ENCODE measurements around the gene LRRC40. TPM values are rescaled to one million over a fixed set of nuclear protein-coding genes. Genes with fewer than 3 reads are reported as not detected.

Gene LRRC40
- total RNA-seq, 1 donor from 2014 or later = 20.3 TPM

DNA sequence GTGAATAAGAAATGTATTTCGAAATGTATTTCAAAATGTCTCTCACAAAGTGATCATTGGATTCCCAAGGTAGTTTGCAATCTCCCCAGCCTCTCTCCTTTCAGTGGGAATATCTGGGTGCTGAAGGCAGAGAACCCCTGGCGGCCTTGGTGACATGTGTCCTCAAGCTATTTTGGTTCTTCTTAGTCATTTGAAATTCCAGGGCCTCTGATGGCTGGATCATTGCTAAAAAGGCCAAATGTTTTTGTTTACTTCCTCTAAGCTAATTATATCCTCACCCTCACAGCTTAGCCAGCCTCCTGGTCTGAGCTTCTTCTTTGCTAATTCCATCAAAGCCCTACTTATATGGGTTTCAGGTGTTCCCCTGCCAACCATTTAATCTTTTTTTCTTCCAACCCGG lies 71.2 kb downstream of the LRRC40 start:
- intact Hi-C loops (cut with micrococcal nuclease) = loop anchor here (5.0 kb wide), 2 partner anchors 278 to 913 kb away; partner anchors contain the start of genes CTH and PTGER3

DNA sequence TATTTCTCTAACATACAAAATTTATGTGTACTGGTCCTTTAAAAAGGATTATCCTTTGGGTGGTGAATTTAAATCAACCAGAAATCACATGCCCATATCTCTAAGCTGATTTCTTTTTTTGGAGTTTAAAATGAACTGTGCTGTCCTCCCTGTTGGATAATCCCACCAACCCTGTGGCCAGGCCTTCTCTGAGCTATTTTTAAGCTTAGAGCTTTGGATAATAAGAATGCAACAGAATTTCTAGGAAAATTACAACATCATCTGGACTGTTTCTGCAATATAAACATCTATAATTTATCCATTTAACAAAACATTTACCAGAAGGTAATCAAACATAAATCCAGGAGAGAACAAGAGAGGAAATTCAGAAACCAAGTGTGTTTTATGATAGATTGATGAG lies 88.3 kb downstream of the LRRC40 start:
- intact Hi-C loops (cut with micrococcal nuclease) = no loop called here

DNA sequence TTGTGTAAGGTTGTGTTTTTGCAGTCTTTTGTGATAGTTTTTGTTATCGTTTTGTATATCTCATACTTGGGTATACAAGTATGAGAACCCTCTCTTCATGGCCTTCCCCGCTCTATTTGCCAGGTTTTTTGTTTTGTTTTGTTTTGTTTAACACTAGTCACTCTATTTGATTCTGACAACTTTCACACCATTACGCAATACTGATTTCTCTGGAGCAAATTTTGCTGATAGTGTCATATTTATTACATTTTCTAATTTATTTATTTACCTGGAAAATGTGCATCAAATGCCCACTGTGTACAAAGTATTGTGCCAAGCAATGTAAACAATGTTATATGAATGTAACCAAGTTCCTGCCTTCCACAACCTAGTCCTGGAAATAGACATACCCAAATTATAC lies 90.1 kb downstream of the LRRC40 start:
- intact Hi-C loops (cut with micrococcal nuclease) = no loop called here

DNA sequence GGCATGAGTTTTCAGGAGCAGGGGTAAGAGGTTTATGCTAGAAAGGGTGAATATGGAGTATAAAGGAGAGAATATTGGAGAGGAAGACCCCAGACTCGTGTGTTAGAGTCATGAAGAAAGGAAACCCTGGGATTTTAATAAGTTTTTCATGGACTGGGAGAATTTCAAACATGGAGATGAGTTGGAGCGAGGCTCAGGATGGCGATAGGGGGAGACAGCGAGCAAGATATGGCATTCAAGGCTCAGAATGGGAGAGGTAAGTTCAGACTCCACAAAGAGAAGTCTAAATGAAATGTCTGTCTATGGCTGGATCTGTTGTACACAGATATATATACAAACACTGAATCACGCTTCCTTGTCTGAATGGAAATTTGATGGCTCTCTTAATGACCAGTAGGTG lies 92.5 kb downstream of the LRRC40 start:
- intact Hi-C loops (cut with micrococcal nuclease) = no loop called here

DNA sequence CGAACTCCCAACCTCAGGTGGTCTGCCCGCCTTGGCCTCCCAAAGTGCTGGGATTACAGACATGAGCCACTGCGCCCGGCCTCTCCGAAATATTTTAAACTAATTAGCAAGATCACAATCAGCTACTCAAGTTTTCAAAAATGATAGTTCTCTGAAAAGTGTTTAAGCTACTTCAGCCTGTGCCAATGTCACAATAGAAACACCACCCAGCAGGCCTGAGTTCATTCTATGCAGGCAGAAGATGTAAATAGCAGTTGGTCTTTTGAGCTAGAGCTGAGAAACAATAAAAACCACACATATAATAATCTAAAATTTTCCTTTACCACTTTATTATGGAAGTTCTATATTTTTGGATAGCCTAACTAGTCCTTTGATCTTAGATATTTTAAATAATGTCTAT lies 96.1 kb downstream of the LRRC40 start:
- intact Hi-C loops (cut with micrococcal nuclease) = no loop called here

DNA sequence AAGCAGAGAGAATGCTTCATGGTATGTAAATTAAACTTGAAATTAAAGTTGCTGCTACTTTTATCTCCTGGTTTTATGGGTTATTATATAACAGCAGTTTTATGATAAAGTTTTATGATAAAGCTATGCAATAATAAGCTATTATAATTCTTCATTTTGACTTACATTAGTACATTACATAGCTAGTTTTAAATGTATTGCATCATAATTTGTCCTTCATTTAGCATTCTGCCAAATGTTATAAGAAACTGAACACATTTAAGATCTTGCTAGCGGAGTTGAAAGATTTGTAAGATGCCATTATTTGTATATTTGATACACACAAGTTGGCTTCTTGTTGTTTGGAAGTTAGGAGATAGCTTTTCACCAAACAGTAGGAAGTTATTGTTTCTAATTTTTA lies 101.6 kb downstream of the LRRC40 start:
- intact Hi-C loops (cut with micrococcal nuclease) = no loop called here

DNA sequence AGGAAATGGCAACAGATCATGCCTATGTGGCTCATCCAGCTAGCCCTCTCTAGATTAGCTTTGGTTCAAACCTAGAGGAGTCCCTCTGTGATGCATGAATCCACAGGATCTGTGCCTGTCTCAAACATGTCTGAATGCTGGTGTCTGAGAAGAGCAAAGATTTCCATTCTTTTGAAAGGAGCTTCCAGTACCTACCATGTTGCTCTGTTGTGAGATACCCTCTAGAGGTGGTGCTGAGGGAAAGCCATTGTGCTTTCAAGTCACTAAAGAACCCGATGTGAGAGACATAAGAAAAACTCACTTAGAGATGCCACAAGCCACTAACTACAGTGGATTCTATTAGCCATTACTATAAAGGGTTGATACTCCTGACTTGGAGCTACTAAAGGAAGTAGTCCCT lies 103.6 kb downstream of the LRRC40 start:
- intact Hi-C loops (cut with micrococcal nuclease) = no loop called here

DNA sequence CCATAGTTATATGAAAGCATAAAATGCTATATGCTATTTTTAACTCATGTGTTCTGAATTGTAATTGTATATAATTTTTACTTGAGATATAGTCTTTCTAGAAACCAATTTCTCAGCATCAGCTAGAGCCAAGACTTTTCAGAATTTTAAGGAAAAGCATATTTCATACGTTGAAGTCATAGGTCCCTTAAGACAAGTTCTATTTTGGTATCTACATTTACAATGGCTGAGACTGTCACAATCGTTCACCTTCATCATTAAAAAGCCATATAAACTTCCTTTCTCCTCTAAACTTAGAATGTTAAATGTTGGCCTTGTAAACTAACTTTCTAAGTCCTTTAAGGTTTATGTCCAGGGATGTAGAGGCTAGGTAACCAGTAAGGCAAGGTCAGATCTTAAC lies 104.1 kb downstream of the LRRC40 start:
- intact Hi-C loops (cut with micrococcal nuclease) = no loop called here

Other genes with a start within 250 kb of the LRRC40 start
- gene SRSF11, start 15.8 kb upstream of the LRRC40 start, total RNA-seq = 184 and 191 TPM in 2 replicates
- 26.3 and 26.6 TPM in 2 replicates for gene ANKRD13C, start 149.1 kb upstream of the LRRC40 start, total RNA-seq
- 5.4 and 6.5 TPM in 2 replicates for gene CTH, start 205.7 kb upstream of the LRRC40 start, total RNA-seq